Measurements from ENCODE around the gene ZDHHC11B. TPM values are rescaled to one million over a fixed set of nuclear protein-coding genes. Genes with fewer than 3 reads are reported as not detected.
A peak's percentile ranks its signal among the peaks of the same experiment; 100 is the strongest.
"Not testable (repeated sequence)": the region's sequence is repeated elsewhere in the genome, so short reads cannot be mapped to it uniquely, and the experiment has no call there.

The ZDHHC11B gene
- total and polyA plus RNA-seq, 2 of the 13 experiments (the other 11 are each of a cell fraction or from before 2014, with no cell fraction given): 0.11 to 0.12 TPM

DNA sequence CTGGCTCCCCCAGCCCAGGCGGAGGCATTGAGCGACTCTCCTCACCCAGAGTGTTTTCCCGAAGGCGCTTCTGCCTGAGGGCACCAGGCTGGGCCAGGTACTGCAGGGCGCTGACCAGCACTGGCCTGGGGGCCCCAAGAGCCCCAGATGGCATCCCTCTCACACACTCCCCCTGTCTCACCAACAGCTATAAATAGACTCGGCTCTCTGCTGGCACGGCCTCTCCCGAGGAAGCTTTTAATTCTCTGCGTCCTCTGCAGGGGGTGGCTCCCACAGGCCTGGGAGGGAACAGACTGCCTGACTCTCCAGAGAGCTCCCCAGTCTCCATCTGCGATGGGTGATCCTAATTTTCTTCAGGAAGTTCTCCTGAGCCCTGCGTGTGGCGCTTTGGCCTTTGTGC is 94.2 kb downstream of the ZDHHC11B start:
- H3K9ac ChIP-seq (ENCODE audit: insufficient read depth, low read depth, low read length); H2AFZ ChIP-seq (ENCODE audit: low read length); H3K27ac ChIP-seq (ENCODE audit: extremely low read length, insufficient read depth, low read length); intact Hi-C loops (cut with micrococcal nuclease; ENCODE audit: unreplicated experiment); H3K9me3 ChIP-seq (ENCODE audit: low read length); CTCF ChIA-PET (ENCODE audit: low intra/inter-chr PET ratio, low total read pairs); BruUV-seq (replicated peaks); DNase-seq (ENCODE audit: low spot score); H3K4me3 ChIP-seq (replicated peaks in 1 of 3; ENCODE audit: insufficient read depth in 1 of 3, low read depth in 2 of 3, low read length in 3 of 3); H4K20me1 ChIP-seq (ENCODE audit: insufficient read depth, low read length); H3K36me3 ChIP-seq (replicated peaks in 1 of 2; ENCODE audit: control insufficient read depth in 1 of 2, insufficient read depth in 2 of 2, low read length in 2 of 2); H3K79me2 ChIP-seq (ENCODE audit: insufficient read depth, low read length); H3K4me2 ChIP-seq (ENCODE audit: low read depth, low read length); in situ Hi-C loops (cut with HindIII; ENCODE audit: extremely low pct_ligation_motif_present, low pct_unique_long_range_greater_than_20kb); H3K4me1 ChIP-seq (ENCODE audit: insufficient read depth, low read length); POLR2A ChIA-PET: not testable (repeated sequence)
- FAIRE-seq (peak; percentile 36), ATAC-seq (peak; percentile 44)
- no CpG with 5 or more reads among the region's 12 CpGs for WGBS (ENCODE audit: low lambda C conversion rate)
- H3K27me3 ChIP-seq (ENCODE audit: control insufficient read depth in 1 of 2, insufficient read depth in 2 of 2, low read length in 2 of 2): peaks cover 0 to 11% of the 10 kb centered on the region in 2 experiments; a peak in 2 of 5 replicates

DNA sequence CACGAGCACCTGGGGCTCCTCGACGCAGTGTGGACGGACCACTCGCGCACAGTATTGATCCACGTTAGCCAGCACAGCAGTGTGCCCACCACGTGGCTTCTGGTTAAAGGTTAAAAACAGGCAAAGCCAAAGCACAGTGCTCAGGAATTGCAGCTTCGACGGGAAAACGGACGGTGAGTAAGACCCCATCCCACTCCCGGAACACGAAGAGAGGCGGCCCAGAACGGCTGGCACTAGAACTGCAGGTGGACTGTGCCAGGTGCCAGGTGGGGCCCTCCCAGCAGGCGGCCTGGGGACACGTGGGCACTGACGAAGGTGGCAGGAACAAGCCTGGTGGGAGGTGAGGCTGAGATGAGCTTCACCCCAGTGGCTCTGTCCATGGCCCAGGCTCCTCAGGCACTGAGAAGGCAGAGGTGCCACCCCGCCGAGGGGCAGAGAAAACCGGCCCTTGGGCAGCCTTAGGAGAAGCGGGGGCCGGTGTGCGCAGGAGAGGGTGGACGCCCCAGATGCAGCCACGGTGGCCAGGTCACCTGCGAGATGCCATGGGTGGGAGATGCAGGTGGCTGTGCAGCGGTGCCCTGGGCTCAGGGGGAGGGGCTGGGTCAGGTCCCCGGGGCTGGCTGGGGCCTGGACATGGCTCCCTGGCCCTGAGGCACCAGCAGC is 96.0 kb downstream of the ZDHHC11B start:
- H3K36me3 ChIP-seq (replicated peaks in 1 of 2; ENCODE audit: control insufficient read depth in 1 of 2, insufficient read depth in 2 of 2, low read length in 2 of 2); intact Hi-C loops (cut with micrococcal nuclease; ENCODE audit: unreplicated experiment); H2AFZ ChIP-seq (ENCODE audit: low read length); POLR2A ChIA-PET; H3K9me3 ChIP-seq (ENCODE audit: low read length); H4K20me1 ChIP-seq (ENCODE audit: insufficient read depth, low read length); H3K9ac ChIP-seq (ENCODE audit: insufficient read depth, low read depth, low read length); BruUV-seq (replicated peaks); H3K4me2 ChIP-seq (ENCODE audit: low read depth, low read length); H3K27ac ChIP-seq (ENCODE audit: extremely low read length, insufficient read depth, low read length); FAIRE-seq; CTCF ChIA-PET (ENCODE audit: low intra/inter-chr PET ratio, low total read pairs); H3K4me1 ChIP-seq (ENCODE audit: insufficient read depth, low read length); H3K79me2 ChIP-seq (ENCODE audit: insufficient read depth, low read length); H3K4me3 ChIP-seq (replicated peaks in 1 of 3; ENCODE audit: insufficient read depth in 1 of 3, low read depth in 2 of 3, low read length in 3 of 3); DNase-seq (ENCODE audit: low spot score); ATAC-seq: not testable (repeated sequence)
- in situ Hi-C loops (cut with HindIII; ENCODE audit: extremely low pct_ligation_motif_present, low pct_unique_long_range_greater_than_20kb): loop anchor here (10.0 kb wide), 1 partner anchor 86 kb away; no protein-coding TSS in a partner anchor
- WGBS (ENCODE audit: low lambda C conversion rate): 21% methylated on average over 14 of the region's 30 CpGs
- peaks cover 4 to 23% of the 10 kb centered on the region in 2 experiments; a peak in 4 of 5 replicates for H3K27me3 ChIP-seq (ENCODE audit: control insufficient read depth in 1 of 2, insufficient read depth in 2 of 2, low read length in 2 of 2)

DNA sequence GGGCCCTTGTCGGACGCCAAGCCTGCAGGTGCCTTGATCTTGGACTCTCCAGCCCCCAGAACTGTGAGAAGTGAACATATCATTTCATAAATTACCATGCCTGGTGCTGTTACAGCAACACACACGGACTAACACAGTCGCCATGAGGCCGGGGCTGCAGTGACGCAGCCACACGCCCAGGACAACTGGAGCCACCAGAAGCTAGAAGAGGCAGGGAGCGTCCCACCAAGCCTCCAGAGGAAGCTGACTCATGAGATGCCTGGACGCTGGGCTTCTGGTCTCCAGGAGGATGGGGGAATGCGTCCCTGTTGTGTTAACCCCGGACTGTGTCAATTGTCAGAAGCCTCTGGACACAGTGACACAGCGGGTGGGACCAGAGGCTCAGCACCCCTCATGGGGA is 97.6 kb downstream of the ZDHHC11B start:
- in situ Hi-C loops (cut with HindIII; ENCODE audit: extremely low pct_ligation_motif_present, low pct_unique_long_range_greater_than_20kb): loop anchor here (10.0 kb wide), 1 partner anchor 88 kb away; no protein-coding TSS in a partner anchor
- H4K20me1 ChIP-seq (ENCODE audit: insufficient read depth, low read length); H3K79me2 ChIP-seq (ENCODE audit: insufficient read depth, low read length); H3K27ac ChIP-seq (ENCODE audit: extremely low read length, insufficient read depth, low read length); H3K36me3 ChIP-seq (replicated peaks in 1 of 2; ENCODE audit: control insufficient read depth in 1 of 2, insufficient read depth in 2 of 2, low read length in 2 of 2); FAIRE-seq; H3K9me3 ChIP-seq (ENCODE audit: low read length); H2AFZ ChIP-seq (ENCODE audit: low read length); DNase-seq (ENCODE audit: low spot score); ATAC-seq; H3K9ac ChIP-seq (ENCODE audit: insufficient read depth, low read depth, low read length); H3K4me1 ChIP-seq (ENCODE audit: insufficient read depth, low read length); POLR2A ChIA-PET; intact Hi-C loops (cut with micrococcal nuclease; ENCODE audit: unreplicated experiment); BruUV-seq (replicated peaks); H3K4me3 ChIP-seq (replicated peaks in 1 of 3; ENCODE audit: insufficient read depth in 1 of 3, low read depth in 2 of 3, low read length in 3 of 3); H3K4me2 ChIP-seq (ENCODE audit: low read depth, low read length); CTCF ChIA-PET (ENCODE audit: low intra/inter-chr PET ratio, low total read pairs): not testable (repeated sequence)
- 37% methylated on average over 8 of the region's 12 CpGs for WGBS (ENCODE audit: low lambda C conversion rate)
- peaks cover 4 to 18% of the 10 kb centered on the region in 2 experiments; a peak in 4 of 5 replicates for H3K27me3 ChIP-seq (ENCODE audit: control insufficient read depth in 1 of 2, insufficient read depth in 2 of 2, low read length in 2 of 2)

DNA sequence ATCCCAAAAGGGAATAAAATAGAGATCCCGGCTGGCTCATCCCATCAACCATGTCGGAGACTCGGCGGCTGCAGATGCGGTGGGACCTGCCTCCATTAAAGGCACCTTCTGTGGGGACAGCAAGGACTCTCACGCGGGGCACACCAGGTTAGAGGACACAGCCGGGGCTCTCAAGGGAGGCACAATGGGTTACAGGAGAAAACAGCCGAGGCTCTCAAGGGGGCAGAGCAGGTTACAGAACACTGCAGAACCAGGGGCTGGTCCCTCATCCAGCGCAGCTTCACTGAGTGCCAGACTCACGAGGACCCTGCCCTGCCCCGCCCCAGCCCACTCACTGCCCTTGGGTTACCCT is 98.4 kb downstream of the ZDHHC11B start:
- intact Hi-C loops (cut with micrococcal nuclease; ENCODE audit: unreplicated experiment); H3K79me2 ChIP-seq (ENCODE audit: insufficient read depth, low read length); H2AFZ ChIP-seq (ENCODE audit: low read length); BruUV-seq (replicated peaks); H3K9me3 ChIP-seq (ENCODE audit: low read length); POLR2A ChIA-PET; H3K4me2 ChIP-seq (ENCODE audit: low read depth, low read length); H3K4me1 ChIP-seq (ENCODE audit: insufficient read depth, low read length); DNase-seq (ENCODE audit: low spot score); H3K27ac ChIP-seq (ENCODE audit: extremely low read length, insufficient read depth, low read length); CTCF ChIA-PET (ENCODE audit: low intra/inter-chr PET ratio, low total read pairs); H3K9ac ChIP-seq (ENCODE audit: insufficient read depth, low read depth, low read length); ATAC-seq; FAIRE-seq; H3K4me3 ChIP-seq (replicated peaks in 1 of 3; ENCODE audit: insufficient read depth in 1 of 3, low read depth in 2 of 3, low read length in 3 of 3); H4K20me1 ChIP-seq (ENCODE audit: insufficient read depth, low read length); H3K36me3 ChIP-seq (replicated peaks in 1 of 2; ENCODE audit: control insufficient read depth in 1 of 2, insufficient read depth in 2 of 2, low read length in 2 of 2): not testable (repeated sequence)
- WGBS (ENCODE audit: low lambda C conversion rate): 56% methylated on average over 9 of the region's 12 CpGs
- in situ Hi-C loops (cut with HindIII; ENCODE audit: extremely low pct_ligation_motif_present, low pct_unique_long_range_greater_than_20kb): loop anchor here (10.0 kb wide), 1 partner anchor 89 kb away; no protein-coding TSS in a partner anchor
- peaks cover 4 to 18% of the 10 kb centered on the region in 2 experiments; a peak in 4 of 5 replicates for H3K27me3 ChIP-seq (ENCODE audit: control insufficient read depth in 1 of 2, insufficient read depth in 2 of 2, low read length in 2 of 2)
